Hematopoietic multipotent progenitor cell treated with erythropoietin and hydrocortisone succinate and interleukin-3 and kit ligand, for 4 days (in vitro differentiated cells): ENCODE data around the gene AP1S1.
"Not testable (repeated sequence)": the region's sequence is repeated elsewhere in the genome, so short reads cannot be mapped to it uniquely, and the experiment has no call there.

Experiments used
- DNase-seq: peaks from one replicate; pipeline ENCODE4 v3.0.0-alpha.2; 2015

AP1S1 gene

GRCh38 chr7:101153969-101154692 is at the start of gene AP1S1:
TSS of gene AP1S1 (plus strand) at chr7:101154476. CDS start at chr7:101154515, 39 bp downstream.
- DNase-seq: peak; percentile 97

- no peak for DNase-seq
Observed at GRCh38 chr7:101104799-101105198, 49.5 kb upstream of the AP1S1 start.

GRCh38 chr7:101105248-101105647 is 49.0 kb upstream of the AP1S1 start:
- not testable (repeated sequence) for DNase-seq

DNA sequence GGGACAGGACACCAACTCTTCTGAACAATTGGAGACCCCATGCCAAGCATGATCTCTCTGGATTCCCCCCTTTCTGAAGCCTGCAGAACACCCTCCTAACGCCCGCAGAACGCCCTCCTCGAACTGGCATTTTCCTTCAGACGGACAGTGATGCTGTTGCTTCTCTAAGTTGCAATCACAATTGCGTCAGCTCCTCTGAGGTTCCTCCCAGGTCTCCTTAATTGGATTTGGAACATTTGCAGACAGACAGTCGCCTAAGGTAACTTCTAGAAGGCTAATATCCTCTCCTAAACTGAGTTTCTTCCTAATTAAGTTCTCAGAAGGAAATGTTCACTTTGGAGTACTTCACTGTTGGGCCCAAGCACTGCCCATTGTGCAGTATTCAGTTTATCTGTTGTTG is 47.9 kb upstream of the AP1S1 start:
- DNase-seq: no peak

DNA sequence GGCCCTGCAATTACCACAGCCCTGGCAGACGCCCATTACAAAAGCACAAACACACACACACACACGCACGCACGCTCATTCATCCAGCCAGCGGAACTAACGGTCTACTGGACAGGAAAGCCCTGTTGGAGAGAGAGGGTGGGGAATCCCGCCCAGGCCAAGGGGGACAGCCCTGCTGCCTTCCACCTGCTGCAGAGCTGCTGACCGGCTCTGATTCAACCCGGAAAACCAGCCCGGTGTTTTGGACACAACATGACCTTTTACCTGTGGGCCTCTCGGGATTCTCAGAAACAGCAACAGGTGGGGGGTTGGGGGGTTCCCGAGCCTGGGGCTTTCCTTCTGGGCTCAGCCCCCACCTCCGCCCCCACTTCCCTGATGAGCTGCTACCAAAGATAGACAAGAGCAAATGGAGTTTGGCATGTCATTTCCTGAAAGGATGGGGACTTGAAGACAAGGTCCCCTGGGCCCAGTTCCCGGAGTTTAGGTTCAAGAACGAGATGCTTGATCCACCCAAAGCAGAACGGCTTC is 45.9 kb upstream of the AP1S1 start:
- DNase-seq: peak; percentile 61

GRCh38 chr7:101108961-101109360 is 45.3 kb upstream of the AP1S1 start:
- no peak for DNase-seq

DNA sequence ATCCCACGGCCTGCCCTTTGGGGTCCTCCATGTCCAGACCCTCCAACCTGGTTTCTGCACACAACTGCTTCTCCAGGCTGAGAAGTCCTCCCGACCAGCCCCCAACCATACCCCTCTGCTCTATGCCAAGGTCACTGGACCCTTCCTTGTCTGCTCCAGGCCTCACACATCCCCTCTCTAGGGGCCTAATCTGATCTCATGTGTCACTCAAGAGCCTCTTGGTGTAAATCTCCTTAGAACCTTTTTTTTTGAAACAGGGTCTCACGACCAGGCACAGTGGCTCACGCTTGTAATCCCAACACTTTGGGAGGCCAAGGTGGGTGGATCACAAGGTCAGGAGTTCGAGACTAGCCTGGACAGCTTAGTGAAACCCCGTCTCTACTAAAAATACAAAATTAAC is 44.9 kb upstream of the AP1S1 start:
- no peak for DNase-seq

DNA sequence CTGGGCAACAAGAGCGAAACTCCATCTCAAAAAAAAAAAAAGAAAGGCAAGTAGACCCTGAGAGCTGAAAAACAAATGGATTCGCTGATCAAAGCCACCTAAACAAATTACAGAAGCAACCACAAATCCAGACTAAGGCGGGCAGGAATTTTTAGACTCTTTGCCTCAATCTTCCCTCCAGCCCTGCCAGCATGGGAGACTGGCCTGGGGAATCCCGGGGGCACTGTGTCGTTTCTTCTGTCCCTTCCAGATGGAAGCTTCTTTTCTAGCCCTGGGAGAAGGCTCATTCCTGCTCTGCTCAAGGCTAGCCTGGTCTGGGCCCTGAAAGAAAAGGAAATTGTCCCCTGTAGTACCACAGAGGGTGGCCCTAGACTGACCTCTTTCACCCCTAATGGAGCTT is 43.0 kb upstream of the AP1S1 start:
- DNase-seq: no peak

GRCh38 chr7:101112233-101112632 is 42.0 kb upstream of the AP1S1 start:
- DNase-seq: no peak

DNA sequence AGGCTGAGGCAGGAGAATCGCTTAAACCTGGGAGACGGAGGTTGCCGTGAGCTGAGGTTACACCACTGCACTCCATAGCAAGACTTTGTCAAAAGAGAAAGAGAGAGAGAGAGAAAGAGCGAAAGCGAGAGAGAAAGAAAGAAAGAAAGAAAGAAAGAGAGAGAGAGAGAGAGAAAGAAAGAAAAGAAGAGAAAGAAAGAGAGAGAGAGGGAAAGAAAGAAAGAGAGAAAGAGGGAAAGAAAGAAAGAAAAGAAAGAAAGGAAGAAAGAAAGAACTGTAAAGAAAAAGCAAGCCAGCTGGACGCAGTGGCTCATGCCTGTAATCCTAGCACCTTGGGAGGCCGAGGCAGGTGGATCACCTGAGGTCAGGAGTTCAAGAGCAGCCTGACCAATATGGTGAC is 41.1 kb upstream of the AP1S1 start:
- not testable (repeated sequence) for DNase-seq

DNA sequence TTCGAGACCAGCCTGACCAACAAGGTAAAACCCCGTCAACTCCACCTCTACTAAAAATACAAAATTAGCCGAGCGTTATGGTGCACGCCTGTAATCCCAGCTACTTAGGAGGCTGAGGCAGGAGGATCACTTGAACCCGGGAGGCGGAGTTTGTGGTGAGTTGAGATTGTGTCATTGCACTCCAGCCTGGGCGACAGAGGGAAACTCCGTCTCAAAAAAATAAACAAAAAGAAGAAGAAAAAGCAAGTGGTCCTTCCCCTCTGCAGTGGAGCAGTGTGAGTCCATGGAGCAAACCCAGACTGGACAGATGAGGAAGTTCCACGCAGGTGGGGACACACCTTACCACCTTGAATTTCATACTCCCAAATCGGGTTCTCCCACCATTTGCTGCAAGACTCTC is 40.4 kb upstream of the AP1S1 start:
- no peak for DNase-seq

DNA sequence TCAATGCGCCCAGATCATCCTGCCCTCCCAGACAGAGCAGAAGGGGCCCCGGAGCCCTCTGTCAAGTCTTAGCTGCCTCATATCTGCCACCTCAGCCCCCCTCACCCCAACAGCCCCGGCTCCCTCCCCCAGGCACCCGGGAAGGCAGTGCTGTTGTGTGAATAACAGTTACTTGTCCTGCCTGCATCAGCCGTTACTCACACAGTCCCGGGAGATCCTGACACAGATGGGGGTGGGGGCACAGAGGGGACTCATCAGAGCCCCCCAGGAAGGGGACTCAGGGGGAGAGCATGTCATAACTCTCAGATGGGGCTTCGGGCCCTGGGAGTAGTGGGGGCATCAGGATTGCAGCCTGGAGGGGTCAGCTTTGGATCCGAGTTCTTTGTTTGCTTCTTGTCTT is 39.8 kb upstream of the AP1S1 start:
- no peak for DNase-seq

- no peak for DNase-seq
Observed at GRCh38 chr7:101115215-101115614, 39.1 kb upstream of the AP1S1 start.

- no peak for DNase-seq
Observed at GRCh38 chr7:101116898-101117297, 37.4 kb upstream of the AP1S1 start.

GRCh38 chr7:101118856-101119255 is 35.4 kb upstream of the AP1S1 start:
- DNase-seq: no peak

GRCh38 chr7:101119876-101120275 is 34.4 kb upstream of the AP1S1 start:
- DNase-seq: no peak

DNA sequence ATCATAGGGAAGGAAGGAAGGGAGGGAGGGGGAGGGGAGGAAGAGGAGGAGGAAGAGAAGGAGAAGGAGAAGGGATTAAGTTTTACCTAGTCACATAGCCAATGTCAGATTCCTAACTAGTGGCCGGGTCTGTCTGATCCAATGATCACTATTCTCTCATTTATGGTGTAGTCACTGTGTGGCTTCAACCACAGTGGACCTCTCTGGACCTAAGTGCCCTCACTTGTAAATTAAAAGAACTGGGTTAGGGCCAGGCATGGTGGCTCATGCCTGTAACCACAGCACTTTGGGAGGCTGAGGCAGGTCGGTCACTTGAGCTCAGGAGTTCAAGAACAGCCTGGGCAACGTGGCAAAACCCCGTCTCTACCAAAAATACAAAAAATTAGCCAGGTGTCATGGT is 34.0 kb upstream of the AP1S1 start:
- DNase-seq: no peak

DNA sequence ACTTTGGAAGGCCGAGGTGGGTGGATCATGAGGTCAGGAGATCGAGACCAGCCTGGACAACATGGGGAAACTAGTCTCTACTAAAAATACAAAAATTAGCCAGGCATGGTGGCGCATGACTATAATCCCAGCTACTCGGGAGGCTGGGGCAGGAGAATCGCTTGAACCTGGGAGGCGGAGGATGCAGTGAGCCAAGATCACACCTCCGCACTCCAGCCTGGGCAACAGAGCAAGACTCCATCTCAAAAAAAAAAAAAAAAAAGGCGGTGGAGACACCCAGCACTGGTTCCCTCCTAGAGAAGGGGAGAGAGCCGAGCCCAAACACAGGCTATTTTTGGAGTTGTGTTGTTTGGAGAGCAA is 32.7 kb upstream of the AP1S1 start:
- DNase-seq: not testable (repeated sequence)

- no peak for DNase-seq
Observed at GRCh38 chr7:101121991-101122932, 32.0 kb upstream of the AP1S1 start.

- no peak for DNase-seq
Observed at GRCh38 chr7:101122933-101123702, 31.2 kb upstream of the AP1S1 start.

GRCh38 chr7:101123703-101124068 is 30.6 kb upstream of the AP1S1 start:
- DNase-seq: no peak

- peak; percentile 70 for DNase-seq
Observed at GRCh38 chr7:101124376-101125056, 29.8 kb upstream of the AP1S1 start.
